B cell (primary cell): ENCODE data around the gene WDR90. TPM values are rescaled to one million over a fixed set of nuclear protein-coding genes. Genes with fewer than 3 reads are reported as not detected.

Experiments used
- ATAC-seq: fragments of 200-7000 bp; cut with Tn5 transposase; one replicate; pipeline ENCODE4 v1.10.0; 2021; ENCODE audit warnings: low read depth, mild to moderate bottlenecking, moderate number of reproducible peaks, moderate library complexity
- CTCF ChIA-PET: fragments of 350-600 bp; sonication (Branson Sonifier 250); formaldehyde crosslinking; loops from one replicate; lab custom pipeline; 2021; ENCODE audit warnings: antibody characterized with exemption, inconsistent platforms; lab: Charles Lee
- POLR2A ChIA-PET: fragments of 350-600 bp; sonication (Branson Sonifier 250); formaldehyde crosslinking; loops from one replicate; lab custom pipeline; 2021; ENCODE audit warnings: antibody characterized with exemption; lab: Charles Lee
- DNase-seq: peaks from one replicate; pipeline ENCODE4 v3.0.0; 2013
- H2AFZ ChIP-seq: 2 replicates; pipeline ENCODE4 v1.6.1; 2012; ENCODE audit warnings: mild to moderate bottlenecking, low read depth, low read length; ENCODE audit not compliant: insufficient read depth, poor library complexity, severe bottlenecking
- H3K27ac ChIP-seq, 2 donors: 1 replicate in 1 of 2; 2 replicates in 1 of 2; pipeline ENCODE4 v1.5.1; 2012 to 2013; ENCODE audit warnings: low read length in 2 of 2, mild to moderate bottlenecking in 2 of 2, moderate library complexity in 1 of 2
- H3K27me3 ChIP-seq, 4 experiments: fragments of 200-600 bp in 1 of 4; sonication (generic) in 1 of 4; replicated peaks in 1 of 4; 1 replicate in 2 of 4; 2 replicates in 2 of 4; pipeline versions ENCODE4 v1.6.1 to v1.7.0; 2013 to 2016; ENCODE audit warnings: low read length in 3 of 4, mild to moderate bottlenecking in 2 of 4, mixed read lengths in 1 of 4, moderate library complexity in 1 of 4; ENCODE audit not compliant: insufficient read depth in 4 of 4, control insufficient read depth in 3 of 4; ENCODE audit errors: control extremely low read depth in 1 of 4
- H3K36me3 ChIP-seq, 2 experiments: replicated peaks in 1 of 2; 1 replicate in 1 of 2; 2 replicates in 1 of 2; pipeline versions ENCODE4 v1.6.1 to v1.7.1; 2013; ENCODE audit warnings: low read length in 1 of 2; ENCODE audit not compliant: insufficient read depth in 2 of 2, control insufficient read depth in 1 of 2; ENCODE audit errors: control extremely low read depth in 1 of 2, extremely low read depth in 1 of 2
- H3K4me1 ChIP-seq, 2 donors: fragments of 200-600 bp in 1 of 2; sonication (generic) in 1 of 2; 1 replicate in 1 of 2; 2 replicates in 1 of 2; pipeline versions ENCODE4 v1.5.1 to v1.6.1; 2013 to 2017; ENCODE audit warnings: low read length in 2 of 2; ENCODE audit not compliant: control insufficient read depth in 2 of 2, insufficient read depth in 2 of 2
- H3K4me2 ChIP-seq: replicated peaks from 2 replicates; pipeline ENCODE3; 2012; ENCODE audit warnings: mild to moderate bottlenecking, low read depth, low read length; ENCODE audit not compliant: poor library complexity, severe bottlenecking
- H3K4me3 ChIP-seq, 5 experiments: fragments of 200-600 bp in 1 of 5; sonication (generic) in 1 of 5; 1 replicate in 3 of 5; 2 replicates in 2 of 5; pipeline versions ENCODE4 v1.5.1 to v1.7.0; 2011 to 2016; ENCODE audit warnings: low read length in 4 of 5, mild to moderate bottlenecking in 4 of 5, low read depth in 2 of 5, control low read depth in 1 of 5, moderate library complexity in 1 of 5; ENCODE audit not compliant: insufficient read depth in 1 of 5; ENCODE audit errors: control extremely low read depth in 1 of 5, extremely low read depth in 1 of 5
- H3K79me2 ChIP-seq: fragments of 200-600 bp; sonication (generic); one replicate; pipeline ENCODE4 v1.6.0; 2016; ENCODE audit warnings: low read length; ENCODE audit not compliant: control insufficient read depth, insufficient read depth
- H3K9ac ChIP-seq: fragments of 200-600 bp; sonication (generic); 2 replicates; pipeline ENCODE4 v1.6.1; 2017; ENCODE audit warnings: mild to moderate bottlenecking, low read length, moderate library complexity
- H3K9me3 ChIP-seq, 3 donors: one replicate each; pipeline versions ENCODE4 v1.6.1 to v1.7.1; 2013; ENCODE audit warnings: low read length in 2 of 3; ENCODE audit not compliant: control insufficient read depth in 2 of 3, insufficient read depth in 1 of 3; ENCODE audit errors: control extremely low read depth in 1 of 3
- H4K20me1 ChIP-seq: 2 replicates; pipeline ENCODE4 v1.6.0; 2012; ENCODE audit warnings: mild to moderate bottlenecking, low read length; ENCODE audit not compliant: insufficient read depth, control insufficient read depth, poor library complexity, severe bottlenecking
- H3K27ac Mint-ChIP-seq: one replicate; pipeline ENCODE4 v1.8.0; 2021; ENCODE audit warnings: mixed read lengths
- H3K27me3 Mint-ChIP-seq: one replicate; pipeline ENCODE4 v1.8.0; 2021; ENCODE audit warnings: mixed read lengths
- H3K4me1 Mint-ChIP-seq: one replicate; pipeline ENCODE4 v1.8.0; 2021; ENCODE audit warnings: mixed read lengths
- H3K4me3 Mint-ChIP-seq: one replicate; pipeline ENCODE4 v1.8.0; 2021; ENCODE audit warnings: mixed read lengths
- H3K9me3 Mint-ChIP-seq: one replicate; pipeline ENCODE4 v1.8.0; 2022; ENCODE audit warnings: mixed read lengths; ENCODE audit not compliant: insufficient read depth
- CTCF ChIP-seq: fragments of 200-600 bp; IDR thresholded peaks from one replicate; pipeline ENCODE4 v1.8.0; 2022; ENCODE audit warnings: antibody characterized with exemption, mild to moderate bottlenecking
- EZH2 ChIP-seq: IDR thresholded peaks from 2 replicates; pipeline ENCODE4 v1.6.1; 2012; ENCODE audit warnings: borderline replicate concordance, low read depth, mild to moderate bottlenecking, moderate library complexity, low read length; ENCODE audit not compliant: insufficient read depth, poor library complexity, severe bottlenecking
- WGBS: methylation state at CpG from one replicate; pipeline ENCODE4 v1.1.5; 2013; ENCODE audit warnings: missing lambda C conversion rate; ENCODE audit not compliant: insufficient coverage; 5-methylcytosine and 5-hydroxymethylcytosine counted together
- intact Hi-C: fragments of 100-400 bp; cut with micrococcal nuclease; formaldehyde crosslinking; loops from one replicate; pipeline ENCODE4 v1.10.0; 2022
- polyA plus RNA-seq: library from polyadenylated mRNA; depleted of rRNA; stranded (reverse); fragments of >200 nt; gene quantifications from 2 replicates; pipeline ENCODE4 v1.2.3, GENCODE V29; 2012
- total RNA-seq, 2 donors: library from RNA; stranded (reverse); fragments of 120-200 nt in 1 of 2; gene quantifications; 1 replicate in 1 of 2; 2 replicates in 1 of 2; pipeline versions ENCODE4 v1.2.3 to v1.2.4, GENCODE V29; 2013 to 2022

Gene WDR90
- total and polyA plus RNA-seq, 2 donors (not counting 1 experiment from before 2014, with no cell fraction given) = 23.1 to 34.7 TPM

- peak overlapping the region; percentile 59 for H3K27ac Mint-ChIP-seq
- H3K27me3 Mint-ChIP-seq = no peaks in the 10 kb centered on the region
- no peaks in the 10 kb centered on the region for H3K36me3 ChIP-seq
- no peak overlapping the region for H3K4me3 Mint-ChIP-seq
- H3K9me3 ChIP-seq = peaks cover 0 to 2% (median 0%) of the 10 kb centered on the region in 3 donors
- no peak overlapping the region for H3K4me2 ChIP-seq
- CTCF ChIA-PET = no interaction called here
- POLR2A ChIA-PET = interaction anchor here (1.2 kb wide), 1 partner anchor 11 kb away, joined by 4 read pairs; the partner anchor contains the start of gene METTL26
- H3K9ac ChIP-seq = no peak overlapping the region
- 93% methylated on average over 18 of the region's 22 CpGs for WGBS
- peaks cover 19% of the 10 kb centered on the region for H3K4me1 Mint-ChIP-seq
- H3K9me3 Mint-ChIP-seq = no peaks in the 10 kb centered on the region
- TF ChIP-seq EZH2 (no peak), CTCF (no peak)
- intact Hi-C loops = no loop called here
- no peak overlapping the region for H3K27ac ChIP-seq
- H3K4me3 ChIP-seq = no peak overlapping the region
- H3K4me1 ChIP-seq = peaks cover 22 to 30% of the 10 kb centered on the region in 2 donors
- ATAC-seq (no peak), DNase-seq (no peak)
- H3K27me3 ChIP-seq = no peaks in the 10 kb centered on the region
- H3K79me2 ChIP-seq = peaks cover 14% of the 10 kb centered on the region
- no peak overlapping the region for H2AFZ ChIP-seq
- peaks cover 14% of the 10 kb centered on the region for H4K20me1 ChIP-seq
Observed at GRCh38 chr16:646679-647172, 2.4 kb upstream of the WDR90 start.

DNA sequence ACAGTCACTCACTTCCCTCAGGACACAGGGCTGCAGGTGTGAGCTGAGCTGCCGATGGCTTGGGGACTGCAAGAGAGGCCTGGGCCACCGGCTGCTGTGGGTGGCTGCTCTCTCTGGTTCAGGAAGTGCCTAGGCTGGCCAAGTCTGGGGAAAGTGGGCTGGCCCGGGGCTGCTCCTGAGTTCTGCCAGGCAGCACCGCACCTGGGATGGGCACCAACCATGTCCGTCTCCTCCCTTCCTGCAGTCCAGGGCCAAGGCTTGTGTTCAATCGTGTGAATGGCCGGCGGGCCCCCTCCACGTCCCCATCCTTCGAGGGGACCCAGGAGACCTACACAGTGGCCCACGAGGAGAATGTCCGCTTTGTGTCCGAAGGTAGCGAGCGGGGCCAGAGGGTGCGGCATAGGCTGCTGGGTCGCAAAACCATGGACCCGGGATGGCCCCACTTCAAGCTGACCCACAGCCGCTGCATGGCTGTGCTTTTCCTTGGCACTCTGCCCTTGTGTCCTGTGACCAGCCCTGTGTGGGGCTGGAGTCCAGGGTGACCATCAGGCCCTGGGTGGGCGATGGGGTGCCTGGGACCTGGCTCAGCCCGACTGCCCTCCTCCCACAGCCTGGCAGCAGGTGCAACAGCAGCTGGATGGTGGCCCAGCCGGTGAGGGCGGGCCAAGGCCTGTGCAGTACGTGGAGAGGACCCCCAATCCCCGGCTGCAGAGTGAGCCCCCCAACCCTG, 1.8 kb upstream of the WDR90 start:
- Histone ChIP-seq H4K20me1 (peaks cover 14% of the 10 kb centered on the region), H2AFZ (no peak overlapping the region), H3K9ac (no peak overlapping the region), H3K9me3 (peaks cover 0 to 2% (median 0%) of the 10 kb centered on the region in 3 donors), H3K4me2 (peak overlapping the region; percentile 92), H3K4me3 (no peak overlapping the region), H3K79me2 (peaks cover 12% of the 10 kb centered on the region), H3K36me3 (no peaks in the 10 kb centered on the region), H3K4me1 (peaks cover 22 to 29% of the 10 kb centered on the region in 2 donors), H3K27ac (no peak overlapping the region), H3K27me3 (no peaks in the 10 kb centered on the region)
- no peak overlapping the region for H3K27ac Mint-ChIP-seq
- TF ChIP-seq EZH2 (no peak), CTCF (no peak)
- H3K4me3 Mint-ChIP-seq = no peak overlapping the region
- POLR2A ChIA-PET = interaction anchor here (0.6 to 1.2 kb wide), 2 partner anchors 9 to 11 kb away, joined by 3 to 4 read pairs; partner anchors contain the start of gene METTL26
- CTCF ChIA-PET = interaction anchor here (1.2 to 1.4 kb wide), 2 partner anchors 9 to 11 kb away, joined by 4 to 5 read pairs; partner anchors contain the start of gene METTL26
- 91% methylated on average over 20 of the region's 25 CpGs for WGBS
- no peaks in the 10 kb centered on the region for H3K27me3 Mint-ChIP-seq
- ATAC-seq = no peak
- peaks cover 19% of the 10 kb centered on the region for H3K4me1 Mint-ChIP-seq
- no peak for DNase-seq
- H3K9me3 Mint-ChIP-seq = no peaks in the 10 kb centered on the region
- intact Hi-C loops = no loop called here
